GM21360 (cell line): ENCODE results near the gene STX8.
"Not testable (repeated sequence)": the region's sequence is repeated elsewhere in the genome, so short reads cannot be mapped to it uniquely, and the experiment has no call there.

Experiments
- ATAC-seq: cut with Tn5 transposase; IDR thresholded peaks from one replicate; pipeline ENCODE4 v1.9.1; 2021; ENCODE audit warnings: mild to moderate bottlenecking, moderate library complexity; ENCODE audit not compliant: unreplicated experiment

The STX8 gene

GRCh38 chr17:9557161-9557755, 18.4 kb downstream of the STX8 start:
- ATAC-seq: no peak

GRCh38 chr17:9554715-9555114, 20.9 kb downstream of the STX8 start:
- not testable (repeated sequence) for ATAC-seq

GRCh38 chr17:9553596-9553995, 22.0 kb downstream of the STX8 start:
- ATAC-seq: no peak

- no peak for ATAC-seq
Measured at GRCh38 chr17:9553181-9553580, 22.4 kb downstream of the STX8 start.

GRCh38 chr17:9549215-9549614, 26.4 kb downstream of the STX8 start:
- no peak for ATAC-seq

GRCh38 chr17:9544221-9544620, 31.4 kb downstream of the STX8 start:
- no peak for ATAC-seq

- ATAC-seq: no peak
Measured at GRCh38 chr17:9541718-9542117, 33.9 kb downstream of the STX8 start.

GRCh38 chr17:9538626-9539025, 37.0 kb downstream of the STX8 start:
- no peak for ATAC-seq

GRCh38 chr17:9537177-9537776, 38.3 kb downstream of the STX8 start:
- ATAC-seq: no peak

- ATAC-seq: no peak
Measured at GRCh38 chr17:9536061-9536460, 39.6 kb downstream of the STX8 start.

GRCh38 chr17:9533441-9533840, 42.2 kb downstream of the STX8 start:
- ATAC-seq: no peak

- ATAC-seq: no peak
Measured at GRCh38 chr17:9532715-9533114, 42.9 kb downstream of the STX8 start.

GRCh38 chr17:9531034-9531433, 44.6 kb downstream of the STX8 start:
- no peak for ATAC-seq

- ATAC-seq: no peak
Measured at GRCh38 chr17:9529033-9529700, 46.5 kb downstream of the STX8 start.

GRCh38 chr17:9527788-9528187, 47.8 kb downstream of the STX8 start:
- no peak for ATAC-seq

- no peak for ATAC-seq
Measured at GRCh38 chr17:9522074-9522473, 53.5 kb downstream of the STX8 start.

GRCh38 chr17:9521062-9521461, 54.6 kb downstream of the STX8 start:
- no peak for ATAC-seq

- ATAC-seq: no peak
Measured at GRCh38 chr17:9520649-9521048, 55.0 kb downstream of the STX8 start.

- ATAC-seq: no peak
Measured at GRCh38 chr17:9519583-9520272, 55.9 kb downstream of the STX8 start.

- ATAC-seq: no peak
Measured at GRCh38 chr17:9517396-9517795, 58.2 kb downstream of the STX8 start.

GRCh38 chr17:9513266-9513665, 62.4 kb downstream of the STX8 start:
- no peak for ATAC-seq
